Breast epithelium (tissue), 3 donors: ENCODE results near the gene NSG2.

ENCODE experiments used
- POLR2A ChIP-seq: fragments of 450-650 bp; IDR thresholded peaks from one replicate; pipeline ENCODE4 v1.6.1; 2016; ENCODE audit warnings: antibody characterized with exemption, mild to moderate bottlenecking, moderate library complexity
- TF ChIP-seq, protein P1 (sequence below), 3 donors: fragments of 450-650 bp; IDR thresholded peaks; one replicate each; pipeline ENCODE4 v1.5.1; 2016 to 2017; ENCODE audit warnings: antibody characterized with exemption in 3 of 3, mild to moderate bottlenecking in 3 of 3, moderate library complexity in 3 of 3

DNA sequence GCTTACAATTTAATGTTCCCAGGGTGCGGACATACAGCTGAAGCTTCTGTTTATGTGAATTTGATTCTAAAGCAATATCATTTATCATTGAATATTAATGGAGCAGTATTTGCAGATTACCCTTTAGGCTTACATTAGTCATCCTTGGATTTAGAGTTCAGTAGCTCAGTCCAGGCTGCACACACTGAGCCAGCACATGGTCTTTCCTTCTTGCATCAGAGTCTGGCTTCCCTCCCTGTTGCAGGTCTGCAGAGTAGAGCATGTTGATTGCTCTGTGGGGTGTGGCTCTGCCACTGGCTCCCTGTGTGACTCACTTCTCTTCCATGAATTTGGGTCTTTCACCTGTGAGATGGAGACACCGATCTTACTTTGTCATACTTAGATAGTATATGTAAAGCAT, 36.8 kb downstream of the NSG2 start:
- TF ChIP-seq POLR2A: no peak
- TF ChIP-seq, protein P1, sequence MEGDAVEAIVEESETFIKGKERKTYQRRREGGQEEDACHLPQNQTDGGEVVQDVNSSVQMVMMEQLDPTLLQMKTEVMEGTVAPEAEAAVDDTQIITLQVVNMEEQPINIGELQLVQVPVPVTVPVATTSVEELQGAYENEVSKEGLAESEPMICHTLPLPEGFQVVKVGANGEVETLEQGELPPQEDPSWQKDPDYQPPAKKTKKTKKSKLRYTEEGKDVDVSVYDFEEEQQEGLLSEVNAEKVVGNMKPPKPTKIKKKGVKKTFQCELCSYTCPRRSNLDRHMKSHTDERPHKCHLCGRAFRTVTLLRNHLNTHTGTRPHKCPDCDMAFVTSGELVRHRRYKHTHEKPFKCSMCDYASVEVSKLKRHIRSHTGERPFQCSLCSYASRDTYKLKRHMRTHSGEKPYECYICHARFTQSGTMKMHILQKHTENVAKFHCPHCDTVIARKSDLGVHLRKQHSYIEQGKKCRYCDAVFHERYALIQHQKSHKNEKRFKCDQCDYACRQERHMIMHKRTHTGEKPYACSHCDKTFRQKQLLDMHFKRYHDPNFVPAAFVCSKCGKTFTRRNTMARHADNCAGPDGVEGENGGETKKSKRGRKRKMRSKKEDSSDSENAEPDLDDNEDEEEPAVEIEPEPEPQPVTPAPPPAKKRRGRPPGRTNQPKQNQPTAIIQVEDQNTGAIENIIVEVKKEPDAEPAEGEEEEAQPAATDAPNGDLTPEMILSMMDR (IDR thresholded peaks at IDR 0.05): no peak
